ENCODE results near the gene FAM219A.

GRCh38 chr9:34370970-34371880 is 87.1 kb downstream of the FAM219A start:
- TF ChIP-seq EZH2 (IDR thresholded peaks at IDR 0.05): no peak
- no peak for TF ChIP-seq POLR2AphosphoS5 (IDR thresholded peaks at IDR 0.05; ENCODE audit: borderline replicate concordance, low read depth, low read length)
